Esophagus muscularis mucosa (tissue), 4 donors: Measurements from ENCODE around the gene SDC4.

Experiments used
- EP300 ChIP-seq: sonication (generic); formaldehyde crosslinking; IDR thresholded peaks from one replicate; pipeline ENCODE4 v1.6.1; 2017; ENCODE audit warnings: antibody characterized with exemption
- POLR2A ChIP-seq: fragments of 450-650 bp; IDR thresholded peaks from one replicate; pipeline ENCODE4 v1.6.1; 2017; ENCODE audit warnings: antibody characterized with exemption, moderate library complexity, mild to moderate bottlenecking, low read depth
- POLR2AphosphoS5 ChIP-seq, 2 donors: sonication (generic); formaldehyde crosslinking; IDR thresholded peaks; one replicate each; pipeline ENCODE4 v1.6.1; 2017; ENCODE audit warnings: antibody characterized with exemption in 2 of 2
- TF ChIP-seq, protein P1 (sequence below), 3 experiments: fragments of 200-600 bp in 2 of 3; fragments of 450-650 bp in 1 of 3; sonication (generic) in 2 of 3; IDR thresholded peaks; one replicate each; pipeline ENCODE4 v1.5.1; 2017 to 2019; ENCODE audit warnings: antibody characterized with exemption in 3 of 3, mild to moderate bottlenecking in 2 of 3, moderate library complexity in 1 of 3

DNA sequence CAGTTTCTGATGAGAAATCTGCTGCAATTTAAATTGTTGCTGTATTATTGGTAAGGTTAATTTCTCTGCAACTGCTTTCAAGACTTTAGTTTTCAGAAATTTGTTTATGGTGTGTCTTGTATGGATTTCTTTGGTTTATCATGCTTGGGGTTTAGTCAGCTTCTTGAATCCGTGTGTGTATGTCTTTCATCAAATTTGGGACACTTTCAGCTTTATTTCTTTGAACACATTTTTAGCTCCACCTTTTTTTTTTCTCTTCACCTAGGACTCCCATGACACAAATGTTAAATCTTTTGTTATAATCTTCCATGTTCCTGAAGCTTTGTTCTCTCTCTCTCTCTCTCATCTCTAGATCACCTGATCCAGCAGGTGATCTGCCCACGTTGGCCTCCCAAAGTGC is 43.3 kb upstream of the SDC4 start:
- TF ChIP-seq, protein P1, sequence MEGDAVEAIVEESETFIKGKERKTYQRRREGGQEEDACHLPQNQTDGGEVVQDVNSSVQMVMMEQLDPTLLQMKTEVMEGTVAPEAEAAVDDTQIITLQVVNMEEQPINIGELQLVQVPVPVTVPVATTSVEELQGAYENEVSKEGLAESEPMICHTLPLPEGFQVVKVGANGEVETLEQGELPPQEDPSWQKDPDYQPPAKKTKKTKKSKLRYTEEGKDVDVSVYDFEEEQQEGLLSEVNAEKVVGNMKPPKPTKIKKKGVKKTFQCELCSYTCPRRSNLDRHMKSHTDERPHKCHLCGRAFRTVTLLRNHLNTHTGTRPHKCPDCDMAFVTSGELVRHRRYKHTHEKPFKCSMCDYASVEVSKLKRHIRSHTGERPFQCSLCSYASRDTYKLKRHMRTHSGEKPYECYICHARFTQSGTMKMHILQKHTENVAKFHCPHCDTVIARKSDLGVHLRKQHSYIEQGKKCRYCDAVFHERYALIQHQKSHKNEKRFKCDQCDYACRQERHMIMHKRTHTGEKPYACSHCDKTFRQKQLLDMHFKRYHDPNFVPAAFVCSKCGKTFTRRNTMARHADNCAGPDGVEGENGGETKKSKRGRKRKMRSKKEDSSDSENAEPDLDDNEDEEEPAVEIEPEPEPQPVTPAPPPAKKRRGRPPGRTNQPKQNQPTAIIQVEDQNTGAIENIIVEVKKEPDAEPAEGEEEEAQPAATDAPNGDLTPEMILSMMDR (IDR thresholded peaks at IDR 0.05), result no peak
- no peak for TF ChIP-seq POLR2A
- TF ChIP-seq EP300, result no peak
- no peak for TF ChIP-seq POLR2AphosphoS5 (IDR thresholded peaks at IDR 0.05)
